Inferior parietal cortex (tissue), 1 donor: ENCODE measurements around the gene NOXO1.
A peak's percentile ranks its signal among the peaks of the same experiment; 100 is the strongest.
"Not testable (repeated sequence)": the region's sequence is repeated elsewhere in the genome, so short reads cannot be mapped to it uniquely, and the experiment has no call there.

Experiments
- DNase-seq: peaks from one replicate; pipeline ENCODE4 v3.0.0-alpha.2; 2016; ENCODE audit errors: extremely low spot score

The NOXO1 gene

DNA sequence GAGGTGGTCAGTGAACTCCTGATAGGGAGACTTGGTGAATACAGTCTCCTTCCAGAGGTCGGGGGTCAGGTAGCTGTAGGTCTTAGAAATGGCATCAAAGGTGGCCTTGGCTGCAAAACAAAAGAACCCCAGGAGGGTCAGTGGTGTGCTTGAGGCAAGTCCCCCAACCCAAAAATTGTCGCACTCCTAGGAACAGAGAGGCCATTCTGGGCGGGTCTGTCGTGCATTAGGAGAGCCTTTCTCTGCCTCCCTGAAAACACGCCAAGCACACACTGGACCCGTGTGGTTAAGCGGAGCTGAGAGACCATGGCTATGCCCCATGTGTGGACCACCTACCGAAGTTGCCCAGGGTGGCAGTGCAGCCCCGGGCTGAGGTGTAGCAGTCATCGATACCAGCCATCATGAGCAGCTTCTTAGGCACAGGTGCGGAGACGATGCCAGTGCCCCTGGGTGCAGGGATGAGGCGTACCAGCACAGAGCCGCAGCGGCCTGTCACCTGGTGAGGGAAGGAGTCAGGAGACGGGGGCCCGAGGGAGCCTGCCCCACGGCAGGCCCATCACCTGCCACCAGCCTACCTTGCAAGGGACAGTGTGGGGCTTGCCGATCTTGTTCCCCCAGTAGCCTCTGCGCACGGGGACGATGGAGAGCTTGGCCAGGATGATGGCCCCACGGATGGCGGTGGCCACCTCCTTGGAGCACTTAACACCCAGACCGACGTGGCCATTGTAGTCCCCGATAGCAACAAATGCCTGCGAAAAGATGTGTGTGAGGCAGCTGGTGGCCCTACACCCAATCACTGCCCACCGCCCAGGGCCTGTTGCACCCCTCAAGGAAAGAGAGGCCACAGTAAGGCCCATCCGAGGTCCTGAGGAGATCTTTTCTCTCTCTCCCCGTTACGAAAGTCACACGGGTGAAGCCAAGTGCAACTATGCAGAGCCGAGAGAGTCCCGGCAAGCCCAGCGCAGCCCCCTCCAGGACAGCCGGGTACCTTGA is 18.8 kb downstream of the NOXO1 start:
- not testable (repeated sequence) for DNase-seq

DNA sequence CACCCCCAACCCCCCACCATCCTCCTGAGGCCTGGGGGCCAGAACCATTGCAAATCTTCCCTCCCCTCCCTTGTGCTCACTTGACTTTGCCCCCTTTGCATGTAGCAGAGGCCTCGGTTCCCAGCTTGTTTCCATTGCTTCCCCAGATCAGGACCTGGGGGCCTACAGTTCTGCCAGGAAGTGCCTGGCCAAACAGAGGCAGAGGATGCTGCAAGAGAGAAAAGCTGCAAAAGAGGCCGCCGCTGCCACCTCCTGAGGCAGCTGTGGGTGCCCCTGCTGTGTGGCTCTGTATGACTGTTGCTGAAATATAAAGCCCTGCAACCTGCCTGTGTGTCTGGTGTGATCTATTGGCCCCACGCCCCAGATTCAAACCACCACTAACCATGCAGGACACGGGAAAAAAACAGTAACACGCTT is 19.6 kb downstream of the NOXO1 start:
- no peak for DNase-seq

DNA sequence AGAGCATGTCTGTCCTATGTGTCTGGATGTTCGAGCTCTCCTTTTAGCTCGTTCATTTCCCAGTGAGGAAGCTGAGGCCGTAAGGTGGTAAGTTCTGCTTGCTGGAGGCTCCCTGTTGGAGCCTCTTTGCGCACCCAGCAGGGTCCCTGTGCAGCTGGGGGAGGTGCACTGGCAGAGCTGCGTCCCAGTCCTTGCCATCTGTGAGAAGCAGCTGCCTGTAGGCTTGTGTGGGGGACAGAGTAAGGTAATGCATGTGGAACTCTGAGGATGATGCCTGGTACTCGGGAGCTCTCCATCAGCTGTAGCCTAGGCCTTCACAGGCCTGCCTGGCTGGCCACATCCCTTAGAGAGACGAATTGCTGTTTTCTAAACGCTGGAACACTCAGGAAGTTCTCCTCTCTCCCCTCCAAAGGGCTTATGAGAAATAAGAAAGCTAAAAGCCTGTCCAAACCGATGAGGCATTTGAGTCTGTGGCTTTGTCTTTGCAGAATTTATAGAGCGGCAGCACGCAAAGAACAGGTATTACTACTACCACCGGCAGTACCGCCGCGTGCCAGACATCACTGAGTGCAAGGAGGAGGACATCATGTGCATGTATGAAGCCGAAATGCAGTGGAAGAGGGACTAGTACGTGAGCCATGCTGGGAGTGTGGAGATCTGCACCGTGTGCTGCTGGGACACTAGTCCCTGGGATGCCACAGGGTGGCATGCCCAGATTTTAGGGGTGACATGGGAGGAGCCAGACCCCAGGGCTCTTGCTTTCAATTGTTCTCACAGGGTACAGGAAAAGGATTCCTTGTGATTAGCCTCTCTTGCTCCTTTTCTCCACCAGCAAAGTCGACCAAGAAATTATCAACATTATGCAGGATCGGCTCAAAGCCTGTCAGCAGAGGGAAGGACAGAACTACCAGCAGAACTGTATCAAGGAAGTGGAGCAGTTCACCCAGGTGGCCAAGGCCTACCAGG is 20.3 kb downstream of the NOXO1 start:
- DNase-seq, result no peak

DNA sequence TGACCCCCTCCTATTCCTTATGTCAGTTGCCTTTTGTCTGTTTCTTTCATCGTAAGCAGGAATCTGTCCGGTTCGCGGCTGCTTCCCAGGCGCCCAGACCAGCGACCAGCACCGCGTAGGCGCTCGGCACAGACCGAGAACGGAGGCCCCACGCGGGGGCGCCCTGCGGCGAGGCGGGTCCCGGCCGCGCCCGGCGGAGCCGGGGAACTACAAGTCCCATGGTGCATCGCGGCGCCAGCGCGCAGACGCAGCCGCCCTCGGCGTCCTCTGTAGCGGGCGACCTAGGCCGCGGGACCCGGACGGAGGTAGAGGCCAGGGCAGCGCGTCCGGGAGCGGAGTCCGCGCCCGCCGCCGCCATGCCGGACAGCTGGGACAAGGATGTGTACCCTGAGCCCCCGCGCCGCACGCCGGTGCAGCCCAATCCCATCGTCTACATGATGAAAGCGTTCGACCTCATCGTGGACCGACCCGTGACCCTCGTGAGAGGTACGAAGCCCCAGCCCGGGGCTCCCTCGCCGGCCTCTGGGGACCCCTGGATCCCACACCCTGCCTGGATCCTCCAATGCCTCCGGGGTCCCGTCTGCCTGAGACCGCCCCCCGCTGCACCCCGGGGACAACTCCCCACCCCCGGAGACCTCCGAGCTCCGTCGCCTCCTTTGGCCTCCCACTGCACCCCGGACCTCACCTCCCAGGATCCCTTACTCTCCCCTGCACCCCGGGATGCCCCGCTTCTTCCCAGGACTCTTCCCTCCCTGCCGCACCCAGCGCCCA is 21.8 kb downstream of the NOXO1 start, which contains the start of gene NDUFB10:
Gene NDUFB10, plus strand, starts transcription at position 270 of the 771 bp plus-strand sequence. Its CDS starts 87 bp downstream, at position 357.
- DNase-seq, result peak; percentile 91

DNA sequence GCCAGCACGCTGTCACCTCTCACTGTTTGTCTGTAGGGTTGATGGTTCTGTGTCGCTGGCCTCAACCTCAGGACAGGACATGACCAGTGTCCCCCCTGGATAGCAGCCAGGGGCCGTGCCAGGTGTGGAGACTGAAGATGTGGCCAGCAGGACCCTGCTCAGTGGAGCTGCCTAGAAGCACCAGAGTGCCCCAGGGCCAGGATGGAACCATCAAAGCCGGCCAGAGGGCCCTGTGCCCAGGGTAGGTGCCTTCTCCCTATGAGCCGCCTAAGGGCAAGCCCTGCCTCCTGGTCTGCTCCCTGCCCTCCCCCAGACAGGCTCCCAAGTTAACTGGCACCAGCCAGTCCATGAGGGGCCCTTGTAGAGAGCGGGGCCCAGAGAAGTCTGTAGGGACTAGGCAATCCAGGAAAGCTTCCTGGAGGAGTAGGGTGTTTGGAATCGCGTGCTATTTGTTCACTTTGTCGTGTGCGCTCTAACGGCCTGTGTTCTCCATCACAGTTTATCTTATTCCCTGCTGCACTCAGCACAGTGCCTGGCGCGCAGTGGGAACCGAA is 22.5 kb downstream of the NOXO1 start:
- DNase-seq, result no peak

DNA sequence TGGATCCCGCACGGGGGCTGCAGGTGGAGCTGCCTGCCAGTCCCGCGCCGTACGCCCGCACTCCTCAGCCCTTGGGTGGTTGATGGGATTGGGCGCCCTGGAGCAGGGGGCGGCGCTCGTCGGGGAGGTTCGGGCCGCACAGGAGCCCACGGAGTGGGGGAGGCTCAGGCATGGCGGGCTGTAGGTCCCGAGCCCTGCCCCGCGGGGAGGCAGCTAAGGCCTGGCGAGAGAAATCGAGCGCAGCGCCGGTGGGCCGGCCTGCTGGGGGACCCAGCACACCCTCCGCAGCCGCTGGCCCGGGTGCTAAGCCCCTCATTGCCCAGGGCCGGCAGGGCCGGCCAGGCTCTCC is 23.2 kb downstream of the NOXO1 start:
- DNase-seq, result not testable (repeated sequence)

DNA sequence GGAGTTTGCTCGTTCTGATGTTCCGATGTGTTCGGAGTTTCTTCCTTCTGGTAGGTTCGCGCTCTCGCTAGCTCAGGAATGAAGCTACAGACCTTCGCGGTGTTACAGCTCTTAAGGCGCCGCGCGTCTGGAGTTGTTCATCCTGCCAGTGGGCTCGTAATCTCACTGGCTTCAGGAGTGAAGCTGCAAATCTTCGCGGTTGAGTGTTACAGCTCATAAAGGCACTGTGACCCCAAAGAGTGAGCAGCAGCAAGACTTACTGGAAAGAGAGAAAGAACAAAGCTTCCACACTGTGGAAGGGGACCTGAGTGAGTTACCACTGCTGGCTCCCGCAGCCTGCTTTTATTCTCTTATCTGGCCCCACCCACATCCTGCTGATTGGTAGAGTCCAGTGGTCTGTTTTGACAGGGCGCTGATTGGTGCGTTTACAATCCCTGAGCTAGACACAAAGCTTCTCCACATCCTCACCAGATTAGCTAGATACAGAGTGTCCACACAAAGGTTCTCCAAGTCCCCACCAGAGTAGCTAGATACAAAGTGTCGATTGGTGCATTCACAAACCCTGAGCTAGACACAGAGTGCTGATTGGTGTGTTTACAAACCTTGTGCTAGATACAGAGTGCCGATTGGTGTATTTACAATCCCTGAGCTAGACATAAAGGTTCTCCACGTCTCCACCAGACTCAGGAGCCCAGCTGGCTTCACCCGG is 23.7 kb downstream of the NOXO1 start:
- not testable (repeated sequence) for DNase-seq

DNA sequence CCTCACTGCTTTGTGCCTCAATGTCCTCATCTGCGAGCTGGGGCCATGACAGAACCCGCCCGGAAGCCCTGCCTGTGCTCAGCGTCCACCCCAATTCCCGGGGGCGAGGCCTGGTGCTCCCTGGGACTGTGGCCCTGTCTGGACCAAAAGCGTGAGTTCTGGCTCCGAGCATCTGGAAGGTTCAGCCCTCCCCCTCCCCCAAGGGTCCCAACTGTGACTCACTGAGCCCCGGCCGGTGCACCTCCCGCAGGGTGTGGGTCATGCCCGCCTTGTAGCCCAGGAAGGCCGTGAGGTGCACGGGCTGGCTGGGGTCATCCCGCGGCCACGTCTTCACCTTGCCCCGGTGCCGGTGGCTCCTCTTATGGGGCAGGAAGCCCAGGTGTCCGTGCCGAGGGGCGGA is 27.5 kb downstream of the NOXO1 start:
- no peak for DNase-seq

DNA sequence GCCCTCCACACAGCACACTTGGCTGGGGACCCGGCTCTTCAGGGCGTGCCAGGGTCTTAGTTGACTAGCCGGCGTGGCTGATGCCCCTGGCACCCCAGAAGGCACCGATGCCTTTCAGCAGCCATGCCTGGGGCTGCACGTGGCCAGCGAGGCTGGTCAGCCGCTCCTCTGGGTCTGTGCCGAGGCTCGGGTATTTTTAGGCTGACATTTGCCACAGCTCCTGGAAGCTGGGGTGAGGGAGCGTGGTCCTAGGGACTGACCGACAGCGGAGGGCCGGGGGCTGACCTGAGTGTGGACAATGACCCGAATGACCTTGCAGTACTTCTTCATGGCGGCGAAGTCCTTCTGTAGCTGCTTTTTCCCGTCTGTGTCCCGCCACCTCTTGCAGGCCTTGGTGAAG is 30.7 kb downstream of the NOXO1 start:
- DNase-seq, result no peak

DNA sequence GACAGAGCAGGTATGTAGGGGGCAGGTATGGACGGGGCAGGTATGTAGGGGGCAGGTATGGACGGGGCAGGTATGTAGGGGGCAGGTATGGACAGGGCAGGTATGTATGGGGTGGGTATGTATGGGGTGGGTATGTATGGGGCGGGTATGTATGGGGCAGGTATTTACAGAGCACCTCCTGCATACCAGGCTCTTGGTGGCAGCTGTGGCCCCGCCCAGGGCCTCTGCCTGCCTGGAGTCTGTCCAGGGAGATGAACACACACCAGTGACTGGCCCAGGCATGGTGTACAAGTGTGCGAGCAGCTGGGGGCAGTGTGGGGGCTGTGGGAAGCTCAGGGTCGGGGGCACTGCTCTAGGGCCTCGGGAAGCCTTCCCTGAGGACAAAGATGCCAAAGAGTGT is 31.2 kb downstream of the NOXO1 start:
- DNase-seq, result no peak

DNA sequence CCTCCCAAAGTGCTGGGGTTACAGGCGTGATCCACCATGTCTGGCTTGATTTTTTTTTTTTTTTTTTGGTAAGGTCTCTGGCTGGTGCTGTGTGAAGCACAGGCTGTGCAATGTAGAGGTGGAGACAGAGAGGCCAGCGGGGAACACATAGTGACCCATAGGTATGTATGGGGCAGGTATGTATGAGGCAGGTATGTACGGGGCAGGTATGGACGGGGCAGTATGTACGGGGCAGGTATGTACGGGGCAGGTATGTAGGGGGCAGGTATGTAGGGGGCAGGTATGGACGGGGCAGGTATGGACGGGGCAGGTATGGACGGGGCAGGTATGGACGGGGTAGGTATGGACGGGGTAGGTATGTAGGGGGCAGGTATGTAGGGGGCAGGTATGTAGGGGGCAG is 31.8 kb downstream of the NOXO1 start:
- no peak for DNase-seq

DNA sequence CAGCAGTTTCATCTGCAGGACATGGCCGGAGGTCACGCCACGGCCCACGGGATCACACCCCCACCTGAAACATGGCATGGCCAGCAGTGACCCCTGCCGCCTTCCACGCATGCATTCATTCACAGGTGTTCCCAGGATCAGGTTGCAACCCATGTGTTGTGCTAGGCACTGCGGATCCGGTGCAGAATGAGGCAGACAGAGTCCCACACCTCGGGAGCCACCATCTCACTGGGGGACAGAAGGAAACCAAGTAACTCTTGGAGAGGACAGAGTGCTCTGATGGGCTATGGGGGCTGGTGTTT is 33.9 kb downstream of the NOXO1 start:
- DNase-seq, result no peak

DNA sequence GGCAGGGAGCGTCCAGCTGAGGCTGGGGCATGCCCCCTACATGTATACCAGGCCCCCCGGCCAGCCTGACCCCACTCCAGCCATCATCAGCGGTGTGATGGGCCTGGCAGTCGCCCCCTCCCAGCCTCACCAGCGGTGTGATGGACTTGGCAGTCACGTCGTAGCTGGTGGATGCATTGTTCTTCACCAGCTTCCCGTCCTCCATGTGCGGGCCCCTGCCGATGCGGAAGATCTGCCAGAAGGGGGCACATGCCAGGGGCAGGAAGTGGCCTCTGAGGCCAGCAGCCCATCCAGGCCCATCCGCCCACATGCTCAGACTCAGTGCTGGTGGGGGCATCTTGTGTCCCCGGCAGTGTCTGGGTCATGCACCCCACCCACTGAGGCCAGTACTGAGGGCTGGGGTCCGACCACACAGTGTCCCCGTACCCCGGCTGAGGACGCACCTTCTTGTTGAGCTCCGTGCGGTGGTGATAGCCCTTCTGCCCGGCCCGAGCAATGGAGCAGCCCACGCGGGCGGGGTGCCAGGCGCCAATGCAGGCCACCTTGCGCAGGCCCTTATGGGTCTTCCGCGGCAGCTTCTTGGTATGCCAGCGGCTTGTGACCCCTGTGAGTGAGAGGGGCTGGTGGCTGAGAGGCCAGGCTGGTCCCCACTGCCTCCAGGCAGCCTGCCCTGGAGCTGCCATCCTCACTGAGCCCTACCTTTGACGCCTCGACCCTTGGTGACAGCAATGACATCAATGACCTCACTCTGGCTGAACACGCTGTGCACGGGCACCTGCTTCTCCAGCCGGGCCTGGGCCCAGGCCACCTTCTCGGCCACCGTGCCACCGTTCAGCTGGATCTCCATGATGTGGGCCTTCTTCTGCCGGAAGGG is 34.5 kb downstream of the NOXO1 start:
- no peak for DNase-seq

DNA sequence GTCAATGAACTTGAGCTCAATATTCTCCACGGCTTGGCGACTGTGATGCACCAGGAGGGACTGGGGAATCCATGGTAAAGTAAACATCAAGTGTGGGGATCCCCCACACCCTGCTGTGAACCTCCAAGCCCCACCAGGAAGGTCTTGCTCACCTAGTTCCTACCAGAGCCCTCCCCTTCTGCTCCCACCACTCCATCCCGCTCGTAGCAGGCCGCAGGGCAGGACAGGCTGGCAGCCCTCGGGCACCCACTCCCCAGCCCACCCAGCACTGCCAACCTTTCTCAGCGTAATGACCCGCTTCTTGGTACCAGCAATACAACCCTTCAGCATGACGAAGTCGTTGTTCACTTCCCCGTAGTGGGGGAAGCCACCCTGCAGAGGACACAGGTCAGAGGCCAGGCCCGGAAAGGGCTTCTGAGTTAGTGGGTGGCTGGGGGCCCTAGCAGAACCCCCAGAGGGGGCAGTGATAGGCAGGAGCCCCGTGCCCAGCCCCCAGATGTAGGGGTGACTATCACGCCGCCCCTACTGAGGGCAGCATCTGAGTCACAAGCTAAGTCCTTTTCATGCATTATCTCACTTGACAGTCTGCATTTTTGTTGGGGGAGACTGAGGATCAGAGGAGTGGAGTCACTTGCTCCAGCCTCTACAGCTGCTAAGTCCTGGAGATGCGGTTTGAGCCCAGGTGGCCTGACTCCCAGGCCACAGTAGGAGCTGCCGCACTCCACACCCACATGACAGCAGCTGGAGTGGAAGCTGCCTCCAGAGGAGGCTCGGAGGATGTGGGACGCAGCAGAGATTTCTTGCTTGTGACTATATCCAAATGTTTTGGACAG is 35.5 kb downstream of the NOXO1 start:
- DNase-seq, result no peak

DNA sequence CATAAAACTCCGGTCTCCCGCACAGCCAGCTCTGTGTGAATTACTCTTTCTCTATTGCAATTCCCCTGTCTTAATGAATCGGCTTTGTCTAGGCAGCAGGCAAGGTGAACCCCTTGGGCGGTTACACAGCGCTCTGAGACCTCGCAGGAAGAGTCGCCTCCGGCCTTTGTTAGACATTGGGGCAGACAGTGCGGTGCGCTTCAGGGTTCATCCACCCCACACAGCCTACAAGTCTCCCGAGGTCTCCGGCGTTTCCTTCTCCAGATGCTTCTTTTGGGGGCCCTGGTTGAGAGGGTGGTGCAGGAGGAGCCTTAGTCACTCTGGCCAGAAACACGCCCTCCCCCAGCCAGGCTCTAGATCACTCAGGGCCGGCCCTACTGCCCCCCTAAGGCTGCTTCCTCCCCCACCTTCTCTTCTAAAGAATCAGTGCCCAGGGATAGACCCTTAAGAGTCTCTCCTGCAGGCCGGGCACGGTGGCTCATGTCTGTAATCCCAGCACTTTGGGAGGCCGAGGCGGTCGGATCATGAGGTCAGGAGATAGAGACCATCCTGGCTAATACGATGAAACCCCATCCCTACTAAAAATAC is 36.6 kb downstream of the NOXO1 start:
- no peak for DNase-seq

DNA sequence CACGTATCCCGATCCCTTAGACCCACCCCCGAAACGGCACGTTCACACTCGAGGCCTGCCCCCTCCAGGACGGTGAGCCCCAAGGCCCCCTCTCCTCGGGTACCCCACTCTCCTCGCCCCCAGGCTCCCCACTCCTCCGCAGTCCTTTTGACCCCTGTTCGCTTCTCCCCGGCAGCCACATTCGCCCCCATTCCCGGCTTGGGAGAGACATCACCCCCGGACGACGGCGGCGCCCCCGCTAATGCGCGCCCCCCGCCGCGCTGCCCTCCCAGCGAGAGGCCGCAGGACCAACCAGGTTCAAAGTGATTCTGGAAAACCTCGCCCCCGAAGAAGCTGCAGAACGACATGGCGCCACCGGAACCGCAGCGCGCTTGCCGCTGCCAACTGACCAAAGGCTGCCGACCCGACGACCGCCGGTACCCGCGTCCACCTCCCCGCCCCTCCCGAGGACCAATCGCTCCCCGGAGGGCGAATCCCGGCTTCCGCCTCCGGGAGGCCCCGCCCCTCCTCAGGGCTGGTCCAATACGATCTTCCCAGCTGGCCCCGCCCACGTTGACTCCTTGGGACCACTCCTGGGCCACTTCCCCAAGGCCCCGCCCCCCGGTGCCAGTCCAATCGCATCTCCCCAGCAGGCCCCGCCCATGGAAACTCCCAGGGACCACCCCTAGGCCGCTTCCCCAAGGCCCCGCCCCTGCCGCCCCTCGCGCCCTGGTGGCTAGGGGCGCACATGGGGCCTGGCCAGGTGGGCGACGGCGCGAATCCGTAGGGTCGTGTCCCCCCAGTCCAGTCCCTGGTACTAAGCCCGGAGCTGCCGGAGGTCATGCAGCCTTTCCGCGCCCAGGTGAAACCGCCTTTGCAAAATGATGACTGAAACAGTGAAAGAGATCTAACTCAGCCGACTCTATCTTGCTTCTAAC is 38.2 kb downstream of the NOXO1 start, which contains the start of gene MSRB1:
Gene MSRB1, minus strand, starts transcription at position 390 of the 917 bp plus-strand sequence. Its CDS starts 43 bp downstream, at position 347.
- peak; percentile 97 for DNase-seq
